Hepatocyte (in vitro differentiated cells): ENCODE data around the gene KCNMA1. TPM values are rescaled to one million over a fixed set of nuclear protein-coding genes. Genes with fewer than 3 reads are reported as not detected.

Experiments
- DNase-seq: peaks from one replicate; pipeline ENCODE4 v3.0.0-alpha.2; 2016; ENCODE audit warnings: low spot score
- H2AFZ ChIP-seq: fragments of 200-600 bp; sonication (generic); 2 replicates; pipeline ENCODE4 v1.6.0; 2016; ENCODE audit warnings: antibody characterized with exemption, mild to moderate bottlenecking
- H3K27ac ChIP-seq: fragments of 200-600 bp; sonication (generic); 2 replicates; pipeline ENCODE4 v1.5.1; 2016; ENCODE audit warnings: mild to moderate bottlenecking
- H3K27me3 ChIP-seq: fragments of 200-600 bp; sonication (generic); 2 replicates; pipeline ENCODE4 v1.6.1; 2016
- H3K36me3 ChIP-seq: fragments of 200-600 bp; sonication (generic); replicated peaks from 2 replicates; pipeline ENCODE4 v1.5.1; 2016; ENCODE audit warnings: low read depth; ENCODE audit not compliant: insufficient read depth
- H3K4me1 ChIP-seq: fragments of 200-600 bp; sonication (generic); 2 replicates; pipeline ENCODE4 v1.5.1; 2016; ENCODE audit warnings: mild to moderate bottlenecking, moderate library complexity; ENCODE audit not compliant: insufficient read depth
- H3K4me2 ChIP-seq: fragments of 200-600 bp; sonication (generic); 2 replicates; pipeline ENCODE4 v1.6.0; 2016
- H3K4me3 ChIP-seq: fragments of 200-600 bp; sonication (generic); 2 replicates; pipeline ENCODE4 v1.5.1; 2016; ENCODE audit warnings: mild to moderate bottlenecking
- H3K79me2 ChIP-seq: fragments of 200-600 bp; sonication (generic); 2 replicates; pipeline ENCODE4 v1.6.0; 2017; ENCODE audit warnings: mild to moderate bottlenecking
- H3K9me2 ChIP-seq: fragments of 200-600 bp; sonication (generic); replicated peaks from 2 replicates; pipeline ENCODE4 v1.6.0; 2017; ENCODE audit warnings: mild to moderate bottlenecking; ENCODE audit not compliant: insufficient read depth
- H3K9me3 ChIP-seq: fragments of 200-600 bp; sonication (generic); 2 replicates; pipeline ENCODE4 v1.5.1; 2016; ENCODE audit warnings: low read depth, mild to moderate bottlenecking
- H4K20me1 ChIP-seq: fragments of 200-600 bp; sonication (generic); 2 replicates; pipeline ENCODE4 v1.6.0; 2016; ENCODE audit warnings: mild to moderate bottlenecking; ENCODE audit not compliant: insufficient read depth, poor library complexity, severe bottlenecking
- EZH2 ChIP-seq: fragments of 200-600 bp; sonication (generic); IDR thresholded peaks from 2 replicates; pipeline ENCODE4 v1.6.1; 2016; ENCODE audit warnings: antibody characterized with exemption, mild to moderate bottlenecking, borderline replicate concordance
- EZH2phosphoT487 ChIP-seq: fragments of 200-600 bp; sonication (generic); IDR thresholded peaks from one replicate; pipeline ENCODE4 v1.6.1; 2018; ENCODE audit warnings: antibody characterized with exemption, mild to moderate bottlenecking, low read depth, moderate library complexity; ENCODE audit not compliant: unreplicated experiment, severe bottlenecking
- WGBS: methylation state at CpG from one replicate; pipeline ENCODE4 v1.1.6; 2016; ENCODE audit warnings: low lambda C conversion rate; ENCODE audit errors: missing lambda C conversion rate; 5-methylcytosine and 5-hydroxymethylcytosine counted together
- polyA plus RNA-seq: library from polyadenylated mRNA; unstranded; fragments of >200 nt; fragmentation: Nextera tagmentation; extraction: Ambion mirVana; gene quantifications from 2 replicates; pipeline ENCODE4 v1.2.1, GENCODE V29; 2016
- total RNA-seq: library from RNA; depleted of rRNA; stranded (reverse); fragments of >200 nt; gene quantifications from 2 replicates; pipeline ENCODE4 v1.2.3, GENCODE V29; 2014
- TF ChIP-seq, protein P1 (sequence below): fragments of 200-600 bp; sonication (generic); IDR thresholded peaks from 2 replicates; pipeline ENCODE4 v1.5.1; 2016; ENCODE audit warnings: antibody characterized with exemption, mild to moderate bottlenecking; ENCODE audit not compliant: poor library complexity

KCNMA1 gene
- total and polyA plus RNA-seq, 2 experiments from 2014 or later = 42.6 to 73.3 TPM

GRCh38 chr10:77467422-77467963 lies 170.1 kb downstream of the KCNMA1 start:
- 90% methylated on average over 6 of the region's 6 CpGs for WGBS
- Histone ChIP-seq H3K27ac (no peak overlapping the region), H3K79me2 (no peaks in the 10 kb centered on the region), H3K4me2 (no peak overlapping the region), H3K9me3 (no peaks in the 10 kb centered on the region), H3K4me1 (no peaks in the 10 kb centered on the region), H3K9me2 (no peaks in the 10 kb centered on the region), H3K27me3 (no peaks in the 10 kb centered on the region), H3K36me3 (no peaks in the 10 kb centered on the region), H2AFZ (no peak overlapping the region), H4K20me1 (no peaks in the 10 kb centered on the region), H3K4me3 (no peak overlapping the region)
- TF ChIP-seq EZH2 (no peak), EZH2phosphoT487 (no peak)
- TF ChIP-seq, protein P1, sequence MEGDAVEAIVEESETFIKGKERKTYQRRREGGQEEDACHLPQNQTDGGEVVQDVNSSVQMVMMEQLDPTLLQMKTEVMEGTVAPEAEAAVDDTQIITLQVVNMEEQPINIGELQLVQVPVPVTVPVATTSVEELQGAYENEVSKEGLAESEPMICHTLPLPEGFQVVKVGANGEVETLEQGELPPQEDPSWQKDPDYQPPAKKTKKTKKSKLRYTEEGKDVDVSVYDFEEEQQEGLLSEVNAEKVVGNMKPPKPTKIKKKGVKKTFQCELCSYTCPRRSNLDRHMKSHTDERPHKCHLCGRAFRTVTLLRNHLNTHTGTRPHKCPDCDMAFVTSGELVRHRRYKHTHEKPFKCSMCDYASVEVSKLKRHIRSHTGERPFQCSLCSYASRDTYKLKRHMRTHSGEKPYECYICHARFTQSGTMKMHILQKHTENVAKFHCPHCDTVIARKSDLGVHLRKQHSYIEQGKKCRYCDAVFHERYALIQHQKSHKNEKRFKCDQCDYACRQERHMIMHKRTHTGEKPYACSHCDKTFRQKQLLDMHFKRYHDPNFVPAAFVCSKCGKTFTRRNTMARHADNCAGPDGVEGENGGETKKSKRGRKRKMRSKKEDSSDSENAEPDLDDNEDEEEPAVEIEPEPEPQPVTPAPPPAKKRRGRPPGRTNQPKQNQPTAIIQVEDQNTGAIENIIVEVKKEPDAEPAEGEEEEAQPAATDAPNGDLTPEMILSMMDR = no peak
- DNase-seq = no peak

GRCh38 chr10:77463967-77464745 lies 173.5 kb downstream of the KCNMA1 start:
- TF ChIP-seq EZH2 (no peak), EZH2phosphoT487 (no peak)
- TF ChIP-seq, protein P1 = no peak
- H3K79me2 ChIP-seq = no peaks in the 10 kb centered on the region
- H3K27ac ChIP-seq = no peak overlapping the region
- H3K36me3 ChIP-seq = no peaks in the 10 kb centered on the region
- DNase-seq = no peak
- no peaks in the 10 kb centered on the region for H3K9me2 ChIP-seq
- H3K27me3 ChIP-seq = no peaks in the 10 kb centered on the region
- H3K4me1 ChIP-seq = no peaks in the 10 kb centered on the region
- no peak overlapping the region for H2AFZ ChIP-seq
- H3K4me3 ChIP-seq = no peak overlapping the region
- no peaks in the 10 kb centered on the region for H4K20me1 ChIP-seq
- H3K4me2 ChIP-seq = no peak overlapping the region
- WGBS = 87% methylated on average over 9 of the region's 9 CpGs
- H3K9me3 ChIP-seq = no peaks in the 10 kb centered on the region

DNA sequence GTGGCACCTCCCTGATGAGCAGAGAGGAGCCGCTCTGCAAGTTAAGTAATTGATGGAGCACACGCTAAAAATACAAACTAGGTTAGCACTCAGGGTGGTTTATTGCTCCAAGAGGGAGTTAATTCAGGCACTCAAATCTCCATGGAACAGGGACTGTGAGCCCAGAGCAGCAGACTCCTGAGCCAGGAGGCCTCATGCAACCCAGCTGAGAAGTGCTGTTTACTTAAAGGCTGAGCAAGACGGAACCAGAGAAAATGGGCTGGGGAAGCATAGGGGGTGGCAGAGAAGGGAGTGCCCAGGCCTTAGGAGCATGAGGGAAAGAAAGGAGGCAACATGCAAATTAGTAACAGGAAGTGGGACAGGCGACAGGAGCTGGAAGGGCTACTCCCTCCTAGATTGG lies 174.1 kb downstream of the KCNMA1 start:
- Histone ChIP-seq H2AFZ (no peak overlapping the region), H3K79me2 (no peaks in the 10 kb centered on the region), H3K4me2 (no peak overlapping the region), H3K27me3 (no peaks in the 10 kb centered on the region), H3K9me3 (no peaks in the 10 kb centered on the region), H3K9me2 (no peaks in the 10 kb centered on the region), H3K27ac (no peak overlapping the region), H3K4me3 (no peak overlapping the region), H3K36me3 (no peaks in the 10 kb centered on the region), H3K4me1 (no peaks in the 10 kb centered on the region), H4K20me1 (no peaks in the 10 kb centered on the region)
- DNase-seq = no peak
- TF ChIP-seq EZH2phosphoT487 = no peak
- WGBS = 60% methylated on average over 4 of the region's 4 CpGs

DNA sequence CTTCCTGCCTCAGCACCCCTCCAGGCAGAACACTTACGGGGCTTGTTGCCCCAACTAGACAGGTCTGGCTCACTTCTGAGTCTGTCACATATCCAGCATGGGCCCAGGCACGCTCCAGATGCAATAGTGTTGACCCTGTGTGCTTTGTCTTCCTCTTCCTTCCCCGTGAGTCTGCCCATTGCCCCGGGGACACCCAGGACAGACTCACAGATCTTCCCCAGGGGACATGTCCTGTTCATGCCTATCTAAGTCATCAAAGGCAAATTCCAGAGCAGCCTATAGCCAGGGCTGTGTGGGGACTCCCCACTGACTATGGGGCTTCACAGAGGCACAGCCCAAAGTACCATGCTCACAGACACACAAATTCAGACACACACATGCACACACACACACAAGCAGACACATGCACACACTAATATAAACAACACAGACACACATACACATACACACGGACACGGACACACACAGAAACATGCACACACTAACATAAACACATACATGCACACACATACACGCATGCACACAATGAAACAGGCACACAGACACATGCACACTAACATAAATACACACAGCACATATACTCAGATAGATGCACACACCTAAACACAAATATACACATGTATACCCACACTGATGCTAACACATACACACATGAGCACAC lies 175.8 kb downstream of the KCNMA1 start:
- no peak for DNase-seq
- Histone ChIP-seq H2AFZ (no peak overlapping the region), H3K27ac (no peak overlapping the region), H3K36me3 (no peaks in the 10 kb centered on the region), H3K9me3 (no peaks in the 10 kb centered on the region), H3K27me3 (no peaks in the 10 kb centered on the region), H3K4me2 (no peak overlapping the region), H4K20me1 (no peaks in the 10 kb centered on the region), H3K9me2 (no peaks in the 10 kb centered on the region), H3K4me3 (no peak overlapping the region), H3K79me2 (no peaks in the 10 kb centered on the region), H3K4me1 (no peaks in the 10 kb centered on the region)
- 91% methylated on average over 7 of the region's 7 CpGs for WGBS
- TF ChIP-seq, protein P1 = no peak
- TF ChIP-seq EZH2phosphoT487 (no peak), EZH2 (no peak)
